Mesendoderm (in vitro differentiated cells): ENCODE measurements around the gene TRPM7.
A peak's percentile ranks its signal among the peaks of the same experiment; 100 is the strongest.

Experiments
- DNase-seq: peaks from one replicate; pipeline ENCODE4 v3.0.0; 2013
- H2AK5ac ChIP-seq: 2 replicates; pipeline ENCODE4 v1.6.1; 2013; ENCODE audit warnings: low read length, inconsistent platforms
- H2BK120ac ChIP-seq: 2 replicates; pipeline ENCODE4 v1.6.1; 2013; ENCODE audit warnings: low read depth, mild to moderate bottlenecking, low read length, moderate library complexity, mixed read lengths
- H2BK15ac ChIP-seq: replicated peaks from 2 replicates; pipeline ENCODE4 v1.6.1; 2013; ENCODE audit warnings: low read depth, mild to moderate bottlenecking, moderate library complexity
- H2BK5ac ChIP-seq: 2 replicates; pipeline ENCODE4 v1.6.1; 2013; ENCODE audit warnings: low read length, inconsistent platforms
- H3K18ac ChIP-seq: 2 replicates; pipeline ENCODE4 v1.6.1; 2013; ENCODE audit warnings: mild to moderate bottlenecking, low read length, mixed read lengths
- H3K23ac ChIP-seq: one replicate; pipeline ENCODE4 v1.6.1; 2013; ENCODE audit warnings: low read length
- H3K27ac ChIP-seq: 2 replicates; pipeline ENCODE4 v1.5.1; 2013; ENCODE audit warnings: low read depth, mild to moderate bottlenecking, inconsistent platforms, low read length, moderate library complexity
- H3K27me3 ChIP-seq: 2 replicates; pipeline ENCODE4 v1.6.1; 2013; ENCODE audit warnings: low read length, control low read depth, mild to moderate bottlenecking, inconsistent platforms; ENCODE audit not compliant: insufficient read depth, poor library complexity
- H3K36me3 ChIP-seq: 2 replicates; pipeline ENCODE4 v1.6.1; 2013; ENCODE audit warnings: low read length, inconsistent platforms; ENCODE audit not compliant: control insufficient read depth, insufficient read depth
- H3K4ac ChIP-seq: one replicate; pipeline ENCODE4 v1.6.1; 2013; ENCODE audit warnings: low read depth, mild to moderate bottlenecking, low read length, moderate library complexity
- H3K4me1 ChIP-seq: 2 replicates; pipeline ENCODE4 v1.6.1; 2013; ENCODE audit warnings: low read depth, low read length, inconsistent platforms; ENCODE audit not compliant: control insufficient read depth
- H3K4me2 ChIP-seq: 2 replicates; pipeline ENCODE4 v1.6.1; 2013; ENCODE audit warnings: low read length
- H3K4me3 ChIP-seq: 2 replicates; pipeline ENCODE4 v1.5.1; 2013; ENCODE audit warnings: mild to moderate bottlenecking, low read length
- H3K56ac ChIP-seq: one replicate; pipeline ENCODE4 v1.6.1; 2013; ENCODE audit warnings: low read length
- H3K79me1 ChIP-seq: 2 replicates; pipeline ENCODE4 v1.6.1; 2013; ENCODE audit warnings: low read length, inconsistent platforms
- H3K79me2 ChIP-seq: 2 replicates; pipeline ENCODE4 v1.6.1; 2013; ENCODE audit warnings: mild to moderate bottlenecking, low read length; ENCODE audit not compliant: control insufficient read depth, insufficient read depth
- H3K9ac ChIP-seq: 2 replicates; pipeline ENCODE4 v1.6.1; 2013; ENCODE audit warnings: low read length, inconsistent platforms
- H4K5ac ChIP-seq: one replicate; pipeline ENCODE4 v1.6.1; 2013; ENCODE audit warnings: low read length
- H4K8ac ChIP-seq: one replicate; pipeline ENCODE4 v1.6.1; 2013; ENCODE audit warnings: low read depth, mild to moderate bottlenecking, control low read depth, low read length, moderate library complexity
- WGBS: extraction: QIAGEN DNeasy Blood & Tissue Kit; methylation state at CpG from one replicate; pipeline ENCODE4 v1.1.7; 2013; ENCODE audit warnings: low lambda C conversion rate, missing lambda C conversion rate; ENCODE audit not compliant: insufficient coverage; ENCODE audit errors: extremely low coverage; 5-methylcytosine and 5-hydroxymethylcytosine counted together

TRPM7 gene

DNA sequence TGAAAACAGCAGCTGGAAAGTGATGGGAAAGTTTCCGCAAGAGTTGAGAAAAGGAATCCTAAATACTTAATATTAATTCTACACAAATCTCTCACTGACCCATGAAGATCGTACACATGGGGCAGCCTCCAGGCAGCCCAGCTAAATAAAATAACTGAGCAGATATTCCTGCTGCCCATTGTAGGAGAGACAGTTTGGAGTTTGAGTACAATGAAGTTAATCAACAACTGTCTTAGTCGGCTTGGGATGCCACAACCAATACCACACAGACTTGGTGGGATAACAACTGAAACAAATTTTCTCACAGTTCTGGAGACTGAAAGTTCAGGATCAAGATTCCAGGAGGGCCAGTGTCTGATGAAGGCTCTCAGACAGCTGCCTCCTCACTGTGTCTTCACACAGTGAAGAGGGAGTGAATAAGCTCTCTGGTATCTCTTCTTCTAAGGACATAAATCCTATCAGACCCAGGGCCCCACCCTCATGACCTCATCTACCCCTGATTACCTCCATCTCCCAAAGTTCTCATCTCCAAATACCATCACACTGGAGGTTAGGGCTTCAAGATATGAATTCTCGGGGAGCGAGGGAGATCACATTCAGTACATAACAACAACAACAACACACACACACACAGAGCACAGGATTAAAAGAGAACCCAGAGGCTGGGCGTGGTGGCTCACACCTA, 9.7 kb downstream of the TRPM7 start:
- no peak overlapping the region for H3K27ac ChIP-seq
- H2BK120ac ChIP-seq, result no peak overlapping the region

DNA sequence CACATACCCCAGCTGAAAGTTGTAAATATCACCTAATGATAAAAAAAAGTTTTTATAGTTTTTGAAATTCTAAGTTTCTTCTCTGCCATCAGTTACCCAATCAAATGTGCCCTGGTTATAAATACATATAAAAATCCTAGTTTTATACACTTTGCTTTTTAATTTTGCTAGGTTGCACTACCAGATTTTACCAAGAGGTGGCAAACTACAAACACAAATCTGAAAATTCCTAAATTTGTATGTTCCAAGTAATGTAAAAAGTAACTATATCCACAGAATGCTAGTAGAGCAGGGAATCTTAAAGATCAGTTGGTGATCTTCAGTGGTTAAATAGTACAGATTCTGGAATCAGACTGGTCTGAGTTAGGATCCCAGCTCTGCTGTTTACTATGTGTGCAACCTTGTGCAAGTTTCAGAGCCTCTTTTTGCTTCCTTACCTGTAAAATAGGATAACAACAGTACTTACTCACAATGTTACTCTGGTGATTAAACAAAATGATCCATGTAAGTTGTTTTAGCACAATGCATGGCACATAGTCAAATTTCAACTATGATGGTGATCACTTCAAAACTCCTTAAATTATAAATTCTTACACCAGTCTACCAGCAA, 11.0 kb downstream of the TRPM7 start:
- Histone ChIP-seq H2BK120ac (no peak overlapping the region), H3K4me1 (no peaks in the 10 kb centered on the region), H2BK15ac (no peak overlapping the region), H3K79me2 (peaks cover 22% of the 10 kb centered on the region), H3K4me2 (no peak overlapping the region), H3K56ac (no peak overlapping the region), H3K79me1 (peaks cover 8% of the 10 kb centered on the region), H3K23ac (no peak overlapping the region), H3K27ac (no peak overlapping the region), H3K36me3 (no peaks in the 10 kb centered on the region), H4K5ac (no peak overlapping the region), H4K8ac (no peak overlapping the region), H2BK5ac (no peak overlapping the region), H3K4me3 (no peak overlapping the region), H3K4ac (no peak overlapping the region), H3K18ac (no peak overlapping the region), H2AK5ac (no peak overlapping the region), H3K27me3 (no peaks in the 10 kb centered on the region), H3K9ac (no peak overlapping the region)
- DNase-seq, result no peak

More for the DNA sequence above, 9.7 kb downstream of the TRPM7 start:
- H3K27me3 ChIP-seq, result no peaks in the 10 kb centered on the region
- H2AK5ac ChIP-seq, result no peak overlapping the region
- no peak overlapping the region for H4K5ac ChIP-seq
- H3K9ac ChIP-seq, result no peak overlapping the region
- H4K8ac ChIP-seq, result no peak overlapping the region
- H3K4me1 ChIP-seq, result no peaks in the 10 kb centered on the region
- H3K4ac ChIP-seq, result no peak overlapping the region
- WGBS, result no CpG with 5 or more reads among the region's 6 CpGs
- peak; percentile 74 for DNase-seq
- no peak overlapping the region for H3K23ac ChIP-seq
- no peak overlapping the region for H3K18ac ChIP-seq
- H3K4me2 ChIP-seq, result no peak overlapping the region
- no peak overlapping the region for H2BK5ac ChIP-seq
- H3K36me3 ChIP-seq, result no peaks in the 10 kb centered on the region
- H3K56ac ChIP-seq, result peak overlapping the region; percentile 34
- no peak overlapping the region for H3K4me3 ChIP-seq
- no peak overlapping the region for H2BK15ac ChIP-seq
- H3K79me1 ChIP-seq, result peaks cover 6% of the 10 kb centered on the region
- peaks cover 30% of the 10 kb centered on the region for H3K79me2 ChIP-seq

- Histone ChIP-seq H3K4me2 (no peak overlapping the region), H2BK5ac (no peak overlapping the region), H2BK120ac (no peak overlapping the region), H3K36me3 (no peaks in the 10 kb centered on the region), H2BK15ac (no peak overlapping the region), H3K56ac (no peak overlapping the region), H3K79me2 (peaks cover 7% of the 10 kb centered on the region), H4K8ac (no peak overlapping the region), H3K4me3 (no peak overlapping the region), H3K18ac (no peak overlapping the region), H3K27ac (no peak overlapping the region), H4K5ac (no peak overlapping the region), H3K4ac (no peak overlapping the region), H3K27me3 (no peaks in the 10 kb centered on the region), H3K9ac (no peak overlapping the region), H3K4me1 (no peaks in the 10 kb centered on the region), H2AK5ac (no peak overlapping the region), H3K79me1 (peaks cover 3% of the 10 kb centered on the region), H3K23ac (no peak overlapping the region)
- WGBS, result no CpG with 5 or more reads among the region's 2 CpGs
- DNase-seq, result no peak
Observed at GRCh38 chr15:50670115-50670514, 16.5 kb downstream of the TRPM7 start.

GRCh38 chr15:50669611-50670010, 17.0 kb downstream of the TRPM7 start:
- Histone ChIP-seq H3K36me3 (no peaks in the 10 kb centered on the region), H2BK15ac (no peak overlapping the region)
- no CpG with 5 or more reads among the region's 1 CpG for WGBS

DNA sequence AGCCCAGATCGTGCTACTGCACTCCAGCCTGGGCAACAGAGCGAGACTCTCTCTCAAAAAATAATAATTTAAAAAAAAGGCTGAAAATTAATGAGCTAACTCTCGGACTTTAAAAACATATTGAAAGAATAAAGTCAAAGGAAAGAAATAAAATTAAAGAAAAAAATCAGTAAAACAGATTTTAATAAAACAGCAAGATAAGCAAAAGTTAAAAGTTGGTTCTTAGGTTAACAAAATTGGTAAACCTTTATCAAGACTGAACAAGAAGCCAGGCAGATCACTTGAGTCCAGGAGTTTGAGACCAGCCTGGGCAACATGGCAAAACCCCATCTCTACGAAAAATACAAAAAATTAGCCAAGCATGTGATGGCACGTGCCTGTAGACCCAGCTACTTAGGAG, 20.7 kb downstream of the TRPM7 start:
- Histone ChIP-seq H3K18ac (no peak overlapping the region), H3K79me2 (peaks cover 3% of the 10 kb centered on the region), H3K56ac (no peak overlapping the region), H3K27ac (no peak overlapping the region), H3K27me3 (no peaks in the 10 kb centered on the region), H2BK120ac (no peak overlapping the region), H3K4me1 (no peaks in the 10 kb centered on the region), H3K4me2 (no peak overlapping the region), H3K23ac (no peak overlapping the region), H3K4me3 (no peak overlapping the region), H2BK5ac (no peak overlapping the region), H3K9ac (no peak overlapping the region), H2BK15ac (no peak overlapping the region), H3K79me1 (no peaks in the 10 kb centered on the region), H3K4ac (no peak overlapping the region), H4K5ac (no peak overlapping the region), H2AK5ac (no peak overlapping the region), H4K8ac (no peak overlapping the region), H3K36me3 (no peaks in the 10 kb centered on the region)
- WGBS, result no CpG with 5 or more reads among the region's 5 CpGs
- no peak for DNase-seq

More at GRCh38 chr15:50669611-50670010, 17.0 kb downstream of the TRPM7 start:
- Histone ChIP-seq H3K56ac (no peak overlapping the region), H3K27ac (no peak overlapping the region), H3K18ac (no peak overlapping the region), H3K79me1 (peaks cover 2% of the 10 kb centered on the region), H3K4me3 (no peak overlapping the region), H2BK120ac (no peak overlapping the region), H2BK5ac (no peak overlapping the region), H3K4me1 (no peaks in the 10 kb centered on the region), H3K4ac (no peak overlapping the region), H3K23ac (no peak overlapping the region), H3K79me2 (peaks cover 6% of the 10 kb centered on the region), H4K5ac (no peak overlapping the region), H2AK5ac (no peak overlapping the region), H3K27me3 (no peaks in the 10 kb centered on the region), H3K4me2 (no peak overlapping the region), H3K9ac (no peak overlapping the region), H4K8ac (no peak overlapping the region)
- no peak for DNase-seq

GRCh38 chr15:50655555-50655954, 31.0 kb downstream of the TRPM7 start:
- H3K56ac ChIP-seq, result no peak overlapping the region
- no peaks in the 10 kb centered on the region for H3K79me2 ChIP-seq
- no peaks in the 10 kb centered on the region for H3K4me1 ChIP-seq
- H3K4me3 ChIP-seq, result no peak overlapping the region
- H2BK15ac ChIP-seq, result no peak overlapping the region
- no CpG with 5 or more reads among the region's 4 CpGs for WGBS
- no peak overlapping the region for H3K9ac ChIP-seq
- H2BK120ac ChIP-seq, result no peak overlapping the region
- H3K18ac ChIP-seq, result no peak overlapping the region
- peak; percentile 44 for DNase-seq
- H3K36me3 ChIP-seq, result no peaks in the 10 kb centered on the region
- no peaks in the 10 kb centered on the region for H3K79me1 ChIP-seq
- H2BK5ac ChIP-seq, result no peak overlapping the region
- H3K4me2 ChIP-seq, result no peak overlapping the region
- H3K23ac ChIP-seq, result no peak overlapping the region
- H3K4ac ChIP-seq, result no peak overlapping the region
- no peak overlapping the region for H2AK5ac ChIP-seq
- no peak overlapping the region for H3K27ac ChIP-seq
- no peak overlapping the region for H4K8ac ChIP-seq
- H3K27me3 ChIP-seq, result no peaks in the 10 kb centered on the region
- H4K5ac ChIP-seq, result no peak overlapping the region
